ENCODE data around the gene EIF4G2.

Gene EIF4G2

GRCh38 chr11:10808235-10808552 is 532 bp downstream of the EIF4G2 start:
- TF ChIP-seq YY1 (IDR thresholded peaks at IDR 0.05; ENCODE audit: insufficient read depth, insufficient read length) (no peak), SUZ12 (IDR thresholded peaks at IDR 0.05; ENCODE audit: extremely low read depth, insufficient read depth, insufficient read length) (no peak), ZNF274 (IDR thresholded peaks at IDR 0.05; ENCODE audit: low read depth, low read length) (no peak)
- Histone ChIP-seq H3K9me3 (ENCODE audit: insufficient read depth, low read length) (no peaks in the 10 kb centered on the region), H3K4me1 (ENCODE audit: insufficient read depth, insufficient read length) (no peaks in the 10 kb centered on the region), H3K4me3 (ENCODE audit: insufficient read length, low read depth) (peak overlapping the region; percentile 99), H3K27me3 (ENCODE audit: insufficient read depth, insufficient read length) (no peaks in the 10 kb centered on the region), H3K9ac (ENCODE audit: insufficient read length, low read depth) (peak overlapping the region; percentile 99), H3K36me3 (ENCODE audit: insufficient read depth, insufficient read length, low read length) (peaks cover 50% of the 10 kb centered on the region)
- no peak for DNase-seq (ENCODE audit: low read depth, low spot score)

GRCh38 chr11:10807493-10808234 is 1.1 kb downstream of the EIF4G2 start:
- Histone ChIP-seq H3K9ac (ENCODE audit: insufficient read length, low read depth) (peak overlapping the region; percentile 99), H3K4me1 (ENCODE audit: insufficient read depth, insufficient read length) (no peaks in the 10 kb centered on the region), H3K4me3 (ENCODE audit: insufficient read length, low read depth) (peak overlapping the region; percentile 99), H3K27me3 (ENCODE audit: insufficient read depth, insufficient read length) (no peaks in the 10 kb centered on the region), H3K9me3 (ENCODE audit: insufficient read depth, low read length) (no peaks in the 10 kb centered on the region), H3K36me3 (ENCODE audit: insufficient read depth, insufficient read length, low read length) (peaks cover 56% of the 10 kb centered on the region)
- DNase-seq (ENCODE audit: low read depth, low spot score) = no peak
- TF ChIP-seq ZNF274 (IDR thresholded peaks at IDR 0.05; ENCODE audit: low read depth, low read length) = no peak
- no peak for TF ChIP-seq YY1 (IDR thresholded peaks at IDR 0.05; ENCODE audit: insufficient read depth, insufficient read length)
- TF ChIP-seq SUZ12 (IDR thresholded peaks at IDR 0.05; ENCODE audit: extremely low read depth, insufficient read depth, insufficient read length) = no peak

GRCh38 chr11:10806206-10806605 is 2.5 kb downstream of the EIF4G2 start:
- no peaks in the 10 kb centered on the region for H3K4me1 ChIP-seq (ENCODE audit: insufficient read depth, insufficient read length)
- peaks cover 70% of the 10 kb centered on the region for H3K36me3 ChIP-seq (ENCODE audit: insufficient read depth, insufficient read length, low read length)
- H3K9ac ChIP-seq (ENCODE audit: insufficient read length, low read depth) = no peak overlapping the region

GRCh38 chr11:10805741-10806140 is 3.0 kb downstream of the EIF4G2 start:
- TF ChIP-seq YY1 (IDR thresholded peaks at IDR 0.05; ENCODE audit: insufficient read depth, insufficient read length) (no peak), ZNF274 (IDR thresholded peaks at IDR 0.05; ENCODE audit: low read depth, low read length) (no peak), SUZ12 (IDR thresholded peaks at IDR 0.05; ENCODE audit: extremely low read depth, insufficient read depth, insufficient read length) (no peak)
- Histone ChIP-seq H3K4me1 (ENCODE audit: insufficient read depth, insufficient read length) (no peaks in the 10 kb centered on the region), H3K27me3 (ENCODE audit: insufficient read depth, insufficient read length) (no peaks in the 10 kb centered on the region), H3K9ac (ENCODE audit: insufficient read length, low read depth) (no peak overlapping the region), H3K36me3 (ENCODE audit: insufficient read depth, insufficient read length, low read length) (peaks cover 74% of the 10 kb centered on the region), H3K9me3 (ENCODE audit: insufficient read depth, low read length) (no peaks in the 10 kb centered on the region), H3K4me3 (ENCODE audit: insufficient read length, low read depth) (no peak overlapping the region)
- DNase-seq (ENCODE audit: low read depth, low spot score) = no peak

More at GRCh38 chr11:10806206-10806605, 2.5 kb downstream of the EIF4G2 start:
- no peak for TF ChIP-seq SUZ12 (IDR thresholded peaks at IDR 0.05; ENCODE audit: extremely low read depth, insufficient read depth, insufficient read length)
- DNase-seq (ENCODE audit: low read depth, low spot score) = no peak
- H3K27me3 ChIP-seq (ENCODE audit: insufficient read depth, insufficient read length) = no peaks in the 10 kb centered on the region
- peak overlapping the region; percentile 99 for H3K4me3 ChIP-seq (ENCODE audit: insufficient read length, low read depth)
- H3K9me3 ChIP-seq (ENCODE audit: insufficient read depth, low read length) = no peaks in the 10 kb centered on the region

- no peak for TF ChIP-seq ZNF274 (IDR thresholded peaks at IDR 0.05; ENCODE audit: low read depth, low read length)
- TF ChIP-seq SUZ12 (IDR thresholded peaks at IDR 0.05; ENCODE audit: extremely low read depth, insufficient read depth, insufficient read length) = no peak
- no peak for TF ChIP-seq YY1 (IDR thresholded peaks at IDR 0.05; ENCODE audit: insufficient read depth, insufficient read length)
Observed at GRCh38 chr11:10803676-10804075, 5.0 kb downstream of the EIF4G2 start.

GRCh38 chr11:10800292-10800691 is 8.4 kb downstream of the EIF4G2 start:
- TF ChIP-seq SUZ12 (IDR thresholded peaks at IDR 0.05; ENCODE audit: extremely low read depth, insufficient read depth, insufficient read length) = no peak
- no peak for TF ChIP-seq YY1 (IDR thresholded peaks at IDR 0.05; ENCODE audit: insufficient read depth, insufficient read length)
- TF ChIP-seq ZNF274 (IDR thresholded peaks at IDR 0.05; ENCODE audit: low read depth, low read length) = no peak
- peaks cover 93% of the 10 kb centered on the region for H3K36me3 ChIP-seq (ENCODE audit: insufficient read depth, insufficient read length, low read length)
- H3K4me1 ChIP-seq (ENCODE audit: insufficient read depth, insufficient read length) = no peaks in the 10 kb centered on the region
- no peak overlapping the region for H3K9ac ChIP-seq (ENCODE audit: insufficient read length, low read depth)
- no peaks in the 10 kb centered on the region for H3K9me3 ChIP-seq (ENCODE audit: insufficient read depth, low read length)
- no peaks in the 10 kb centered on the region for H3K27me3 ChIP-seq (ENCODE audit: insufficient read depth, insufficient read length)
- DNase-seq (ENCODE audit: low read depth, low spot score) = no peak
- no peak overlapping the region for H3K4me3 ChIP-seq (ENCODE audit: insufficient read length, low read depth)

More at GRCh38 chr11:10803676-10804075, 5.0 kb downstream of the EIF4G2 start:
- no peak for DNase-seq (ENCODE audit: low read depth, low spot score)
- no peak overlapping the region for H3K4me3 ChIP-seq (ENCODE audit: insufficient read length, low read depth)
- H3K9ac ChIP-seq (ENCODE audit: insufficient read length, low read depth) = no peak overlapping the region
- H3K27me3 ChIP-seq (ENCODE audit: insufficient read depth, insufficient read length) = no peaks in the 10 kb centered on the region
- no peaks in the 10 kb centered on the region for H3K9me3 ChIP-seq (ENCODE audit: insufficient read depth, low read length)
- H3K4me1 ChIP-seq (ENCODE audit: insufficient read depth, insufficient read length) = no peaks in the 10 kb centered on the region
- peaks cover 95% of the 10 kb centered on the region for H3K36me3 ChIP-seq (ENCODE audit: insufficient read depth, insufficient read length, low read length)

GRCh38 chr11:10798330-10798928 is 10.3 kb downstream of the EIF4G2 start:
- H3K27me3 ChIP-seq (ENCODE audit: insufficient read depth, insufficient read length) = no peaks in the 10 kb centered on the region
- DNase-seq (ENCODE audit: low read depth, low spot score) = no peak
- H3K9ac ChIP-seq (ENCODE audit: insufficient read length, low read depth) = no peak overlapping the region
- no peak overlapping the region for H3K4me3 ChIP-seq (ENCODE audit: insufficient read length, low read depth)
- no peak for TF ChIP-seq ZNF274 (IDR thresholded peaks at IDR 0.05; ENCODE audit: low read depth, low read length)
- no peaks in the 10 kb centered on the region for H3K4me1 ChIP-seq (ENCODE audit: insufficient read depth, insufficient read length)
- no peaks in the 10 kb centered on the region for H3K9me3 ChIP-seq (ENCODE audit: insufficient read depth, low read length)
- peaks cover 75% of the 10 kb centered on the region for H3K36me3 ChIP-seq (ENCODE audit: insufficient read depth, insufficient read length, low read length)
